AG09309 (cell line): ENCODE data around the gene NXNL2.

Experiments used
- DNase-seq: peaks from one replicate; pipeline ENCODE4 v3.0.0-alpha.2; 2010; ENCODE audit warnings: low read depth
- H3K4me3 ChIP-seq: 2 replicates; pipeline ENCODE4 v1.5.1; 2011; ENCODE audit warnings: mild to moderate bottlenecking, low read depth, low read length, moderate library complexity; ENCODE audit not compliant: control insufficient read depth
- TF ChIP-seq, protein P1 (sequence below): IDR thresholded peaks from 2 replicates; pipeline ENCODE4 v1.5.1; 2011; ENCODE audit warnings: mild to moderate bottlenecking, low read depth, low read length, inconsistent platforms; ENCODE audit not compliant: insufficient read depth, control insufficient read depth; ENCODE audit errors: missing control alignments

The NXNL2 gene

DNA sequence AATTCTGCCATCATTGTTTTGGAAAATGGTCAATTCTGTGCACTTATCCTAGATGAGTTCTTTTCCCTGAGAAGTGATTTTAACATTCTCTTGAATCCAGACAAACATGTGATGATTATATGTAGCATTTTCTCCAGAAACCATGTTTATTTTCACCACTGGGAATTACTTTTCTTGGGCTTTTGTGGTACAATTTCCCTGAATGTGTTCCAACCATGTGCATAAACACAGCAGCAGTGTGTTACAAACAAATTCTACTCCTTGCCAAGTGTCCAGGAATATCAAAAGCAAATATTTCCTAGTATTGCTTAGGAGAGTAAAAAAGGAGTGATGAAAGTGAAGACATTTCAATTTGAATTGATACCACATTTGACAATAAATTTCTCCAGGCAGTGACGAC, 50.4 kb downstream of the NXNL2 start:
- DNase-seq = no peak
- TF ChIP-seq, protein P1, sequence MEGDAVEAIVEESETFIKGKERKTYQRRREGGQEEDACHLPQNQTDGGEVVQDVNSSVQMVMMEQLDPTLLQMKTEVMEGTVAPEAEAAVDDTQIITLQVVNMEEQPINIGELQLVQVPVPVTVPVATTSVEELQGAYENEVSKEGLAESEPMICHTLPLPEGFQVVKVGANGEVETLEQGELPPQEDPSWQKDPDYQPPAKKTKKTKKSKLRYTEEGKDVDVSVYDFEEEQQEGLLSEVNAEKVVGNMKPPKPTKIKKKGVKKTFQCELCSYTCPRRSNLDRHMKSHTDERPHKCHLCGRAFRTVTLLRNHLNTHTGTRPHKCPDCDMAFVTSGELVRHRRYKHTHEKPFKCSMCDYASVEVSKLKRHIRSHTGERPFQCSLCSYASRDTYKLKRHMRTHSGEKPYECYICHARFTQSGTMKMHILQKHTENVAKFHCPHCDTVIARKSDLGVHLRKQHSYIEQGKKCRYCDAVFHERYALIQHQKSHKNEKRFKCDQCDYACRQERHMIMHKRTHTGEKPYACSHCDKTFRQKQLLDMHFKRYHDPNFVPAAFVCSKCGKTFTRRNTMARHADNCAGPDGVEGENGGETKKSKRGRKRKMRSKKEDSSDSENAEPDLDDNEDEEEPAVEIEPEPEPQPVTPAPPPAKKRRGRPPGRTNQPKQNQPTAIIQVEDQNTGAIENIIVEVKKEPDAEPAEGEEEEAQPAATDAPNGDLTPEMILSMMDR = no peak
- no peak overlapping the region for H3K4me3 ChIP-seq

DNA sequence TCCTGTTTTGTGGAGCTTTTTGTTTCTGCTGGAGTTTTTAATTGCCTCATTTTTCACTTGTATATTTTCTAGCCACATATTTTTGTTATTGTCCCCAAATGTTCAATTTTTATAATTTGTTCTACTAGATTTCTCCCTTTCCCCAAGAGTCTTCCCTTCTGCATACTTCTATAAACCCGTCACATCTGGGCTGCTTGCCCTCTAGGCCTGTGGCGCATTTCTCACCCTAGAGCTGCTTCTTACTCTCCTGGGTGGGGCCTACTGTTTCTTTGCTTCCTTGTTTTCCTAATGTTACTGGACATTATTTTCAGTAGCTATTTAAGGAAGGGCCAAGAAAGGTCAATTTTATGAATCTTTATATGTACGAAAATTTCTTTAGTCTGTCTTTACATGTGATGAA, 51.5 kb downstream of the NXNL2 start:
- TF ChIP-seq, protein P1 = no peak
- no peak for DNase-seq
- no peak overlapping the region for H3K4me3 ChIP-seq

- TF ChIP-seq, protein P1 = no peak
- no peak for DNase-seq
- no peak overlapping the region for H3K4me3 ChIP-seq
These were observed 52.2 kb downstream of the NXNL2 start for GRCh38 chr9:88587182-88587581.

- DNase-seq = no peak
- no peak overlapping the region for H3K4me3 ChIP-seq
- TF ChIP-seq, protein P1 = no peak
These were observed 53.1 kb downstream of the NXNL2 start for GRCh38 chr9:88587885-88588649.

DNA sequence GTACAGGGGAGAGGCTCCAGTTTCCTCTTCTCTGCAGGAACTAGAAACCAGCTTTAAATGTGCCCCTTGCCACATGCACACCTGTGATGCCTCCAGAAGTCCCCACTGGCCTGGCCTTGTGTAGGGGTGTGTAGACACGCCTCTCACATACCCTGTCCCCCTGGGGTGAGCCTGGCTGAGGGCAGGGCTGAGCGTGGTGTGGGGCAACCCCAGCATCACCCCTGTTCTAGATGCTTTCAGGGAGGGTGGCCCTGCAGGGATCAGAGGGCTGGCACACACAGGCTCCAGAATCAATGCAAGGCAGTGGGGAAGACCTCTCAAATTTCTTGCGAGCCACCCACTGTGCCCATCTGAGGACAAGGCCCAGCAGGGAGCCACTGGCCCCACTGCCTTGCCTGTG, 54.7 kb downstream of the NXNL2 start:
- no peak for DNase-seq
- TF ChIP-seq, protein P1 = no peak

DNA sequence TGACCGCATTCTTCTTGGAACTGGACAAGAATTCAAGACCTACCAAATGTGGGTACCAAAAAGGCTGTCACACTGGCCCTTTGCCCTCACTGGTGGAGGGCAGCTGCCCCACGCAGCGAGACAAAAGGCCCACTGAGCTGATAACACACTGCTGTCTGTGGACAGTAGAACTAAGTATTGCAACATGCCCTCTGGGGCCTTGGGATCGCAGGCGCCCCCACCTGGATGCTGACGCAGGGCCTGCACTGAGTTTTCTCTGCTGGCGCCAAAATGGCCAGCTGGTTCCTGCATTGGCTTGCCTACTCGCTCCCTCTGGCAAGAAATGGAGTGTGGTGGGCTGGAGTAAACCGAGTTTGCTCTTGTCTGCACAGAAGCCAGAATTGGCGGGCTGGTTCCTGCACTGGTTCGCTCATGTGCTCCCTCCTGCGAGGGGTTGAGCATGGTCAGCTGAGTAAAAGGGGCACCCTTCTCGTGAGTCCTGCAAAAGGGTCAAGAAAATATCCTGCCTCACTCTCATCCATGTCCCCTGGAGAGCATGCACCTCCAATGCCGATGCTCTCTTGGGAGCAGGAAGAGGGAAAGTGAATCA, 55.7 kb downstream of the NXNL2 start:
- TF ChIP-seq, protein P1 = no peak
- no peak for DNase-seq
- no peak overlapping the region for H3K4me3 ChIP-seq

More for the DNA sequence above, 54.7 kb downstream of the NXNL2 start:
- no peak overlapping the region for H3K4me3 ChIP-seq
